22Rv1 (cell line): ENCODE data around the gene MGAT4B.

ENCODE experiments used
- CTCF ChIP-seq: fragments of 450-650 bp; IDR thresholded peaks from 2 replicates; pipeline ENCODE4 v1.5.1; 2017; ENCODE audit warnings: mild to moderate bottlenecking
- ZFX ChIP-seq: fragments of 450-650 bp; IDR thresholded peaks from 2 replicates; pipeline ENCODE4 v1.6.1; 2017; ENCODE audit warnings: antibody characterized with exemption, borderline replicate concordance

GRCh38 chr5:179791881-179792611, 14.6 kb downstream of the MGAT4B start:
- TF ChIP-seq CTCF (no peak), ZFX (no peak)
